ENCODE measurements around the gene TSC22D2. TPM values are rescaled to one million over a fixed set of nuclear protein-coding genes. Genes with fewer than 3 reads are reported as not detected.
A peak's percentile ranks its signal among the peaks of the same experiment; 100 is the strongest.

The TSC22D2 gene
- total RNA-seq = 10 to 100 TPM; 47.3 to 49.3 TPM
- polyA plus RNA-seq (2013, experiment 1 of 2) = 16.5 TPM
- polyA plus RNA-seq (2013, experiment 2 of 2) = 20.1 TPM
- total RNA-seq = 18.8 to 202 (median 61.2) reads per million in 172 experiments

- no peak for TF ChIP-seq CTCF (IDR thresholded peaks at IDR 0.05)
- intact Hi-C loops (cut with DNase I, micrococcal nuclease) = loop anchor here (1.0 to 10.0 kb wide), 8 partner anchors 24 to 594 kb away; partner anchors contain the start of genes EIF2A (in 2 of the 2), SERP1 (in 2 of the 2), ERICH6 (in 1 of the 2) and PFN2 (in 1 of the 2)
- no peaks in the 10 kb centered on the region for H3K36me3 ChIP-seq (ENCODE audit: insufficient read depth, low read length)
- DNase-seq (peak; percentile 93 to 99 (median 97)), ATAC-seq (ENCODE audit: poor library complexity) (peak; percentile 69)
- peaks cover 42% of the 10 kb centered on the region for H3K4me1 Mint-ChIP-seq (ENCODE audit: low read depth)
- no peaks in the 10 kb centered on the region for H3K9me3 Mint-ChIP-seq
- CTCF ChIA-PET = interaction anchor here (0.9 to 2.1 kb wide), 8 partner anchors 11 to 600 kb away, joined by 3 to 8 read pairs (median 4); no protein-coding TSS in a partner anchor
- no peaks in the 10 kb centered on the region for H3K27me3 Mint-ChIP-seq
- POLR2A ChIA-PET = interaction anchor here (0.6 to 4.9 kb wide), 30 partner anchors 9 to 595 kb away, joined by 3 to 98 read pairs (median 5); partner anchors contain the start of genes EIF2A, ERICH6, PFN2 and SELENOT
- peak within 1 kb of the TSS; percentile 100 for H3K4me3 Mint-ChIP-seq
- H3K4me1 ChIP-seq (ENCODE audit: insufficient read depth, low read length) = peaks cover 5% of the 10 kb centered on the region
- no peaks in the 10 kb centered on the region for H3K9me3 ChIP-seq (ENCODE audit: control insufficient read depth in 1 of 2, insufficient read depth in 1 of 2, low read length in 2 of 2)
- peak within 1 kb of the TSS; percentile 94 for H3K27ac Mint-ChIP-seq
- peak within 1 kb of the TSS; percentile 93 to 98 for H3K27ac ChIP-seq (ENCODE audit: low read depth in 1 of 2, low read length in 2 of 2)
- peak within 1 kb of the TSS; percentile 93 for H3K4me3 ChIP-seq (ENCODE audit: low read length)
- no peaks in the 10 kb centered on the region for H3K27me3 ChIP-seq (ENCODE audit: control insufficient read depth in 1 of 2, insufficient read depth in 2 of 2, low read length in 2 of 2)
- H3K36me3 Mint-ChIP-seq (ENCODE audit: low read depth) = peaks cover 33% of the 10 kb centered on the region
Measured at GRCh38 chr3:150408221-150409124, at the start of gene TSC22D2. Gene TSC22D2 (plus strand): TSS chr3:150408298. CDS start chr3:150409351, 1,053 bp downstream.

DNA sequence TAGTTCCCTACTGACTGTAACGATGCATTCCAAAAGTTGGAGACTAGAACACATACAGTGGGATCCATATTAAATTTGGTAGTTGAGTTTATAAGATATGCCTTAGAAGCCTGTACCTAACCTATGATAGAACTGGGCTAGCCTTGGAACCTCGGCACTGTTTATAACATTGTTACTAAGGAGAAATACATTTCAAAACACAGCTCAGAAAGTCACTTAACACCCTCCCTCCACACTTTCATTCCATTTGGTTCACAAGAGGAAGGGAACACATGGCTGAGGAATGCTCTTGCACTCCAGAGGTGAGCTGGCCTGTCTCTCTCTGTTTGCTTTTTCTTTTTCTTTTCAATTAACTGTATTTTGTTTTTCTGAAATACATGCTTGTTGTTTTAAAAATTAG, 48.7 kb upstream of the TSC22D2 start:
- H3K4me3 ChIP-seq (ENCODE audit: low read length) = no peak overlapping the region
- no peaks in the 10 kb centered on the region for H3K27me3 ChIP-seq (ENCODE audit: control insufficient read depth in 1 of 2, insufficient read depth in 2 of 2, low read length in 2 of 2)
- no peaks in the 10 kb centered on the region for H3K4me1 Mint-ChIP-seq (ENCODE audit: low read depth)
- H3K4me1 ChIP-seq (ENCODE audit: insufficient read depth, low read length) = no peaks in the 10 kb centered on the region
- H3K36me3 Mint-ChIP-seq (ENCODE audit: low read depth) = no peaks in the 10 kb centered on the region
- H3K36me3 ChIP-seq (ENCODE audit: insufficient read depth, low read length) = no peaks in the 10 kb centered on the region
- CTCF ChIA-PET = no interaction called here
- no peak overlapping the region for H3K27ac Mint-ChIP-seq
- H3K9me3 Mint-ChIP-seq = no peaks in the 10 kb centered on the region
- DNase-seq = no peak
- no peak for ATAC-seq (ENCODE audit: poor library complexity)
- POLR2A ChIA-PET = no interaction called here
- H3K4me3 Mint-ChIP-seq = no peak overlapping the region
- H3K27ac ChIP-seq (ENCODE audit: low read depth in 1 of 2, low read length in 2 of 2) = no peak overlapping the region
- intact Hi-C loops (cut with DNase I, micrococcal nuclease) = no loop called here
- H3K9me3 ChIP-seq (ENCODE audit: control insufficient read depth in 1 of 2, insufficient read depth in 1 of 2, low read length in 2 of 2) = no peaks in the 10 kb centered on the region
- TF ChIP-seq CTCF (IDR thresholded peaks at IDR 0.05) = no peak
- no peaks in the 10 kb centered on the region for H3K27me3 Mint-ChIP-seq

- no peaks in the 10 kb centered on the region for H3K4me1 Mint-ChIP-seq (ENCODE audit: low read depth)
- TF ChIP-seq CTCF (IDR thresholded peaks at IDR 0.05) = no peak
- no peak overlapping the region for H3K27ac Mint-ChIP-seq
- ATAC-seq (ENCODE audit: poor library complexity) (no peak), DNase-seq (no peak)
- no peaks in the 10 kb centered on the region for H3K9me3 Mint-ChIP-seq
- H3K9me3 ChIP-seq (ENCODE audit: control insufficient read depth in 1 of 2, insufficient read depth in 1 of 2, low read length in 2 of 2) = no peaks in the 10 kb centered on the region
- no peaks in the 10 kb centered on the region for H3K4me1 ChIP-seq (ENCODE audit: insufficient read depth, low read length)
- no peaks in the 10 kb centered on the region for H3K27me3 Mint-ChIP-seq
- POLR2A ChIA-PET = no interaction called here
- CTCF ChIA-PET = no interaction called here
- no peak overlapping the region for H3K27ac ChIP-seq (ENCODE audit: low read depth in 1 of 2, low read length in 2 of 2)
- intact Hi-C loops (cut with DNase I, micrococcal nuclease) = no loop called here
- H3K36me3 ChIP-seq (ENCODE audit: insufficient read depth, low read length) = no peaks in the 10 kb centered on the region
- H3K4me3 Mint-ChIP-seq = no peak overlapping the region
- no peaks in the 10 kb centered on the region for H3K36me3 Mint-ChIP-seq (ENCODE audit: low read depth)
- no peaks in the 10 kb centered on the region for H3K27me3 ChIP-seq (ENCODE audit: control insufficient read depth in 1 of 2, insufficient read depth in 2 of 2, low read length in 2 of 2)
- H3K4me3 ChIP-seq (ENCODE audit: low read length) = no peak overlapping the region
Measured at GRCh38 chr3:150360966-150361365, 47.1 kb upstream of the TSC22D2 start.

Measured in CD4-positive, alpha-beta T cell (primary cell).